GM21526 (cell line): ENCODE data around the gene PTPRN2.
"Not testable (repeated sequence)": the region's sequence is repeated elsewhere in the genome, so short reads cannot be mapped to it uniquely, and the experiment has no call there.

Experiments
- ATAC-seq: cut with Tn5 transposase; IDR thresholded peaks from one replicate; pipeline ENCODE4 v1.9.1; 2021; ENCODE audit warnings: moderate library complexity; ENCODE audit not compliant: unreplicated experiment, low FRiP score

PTPRN2 gene

DNA sequence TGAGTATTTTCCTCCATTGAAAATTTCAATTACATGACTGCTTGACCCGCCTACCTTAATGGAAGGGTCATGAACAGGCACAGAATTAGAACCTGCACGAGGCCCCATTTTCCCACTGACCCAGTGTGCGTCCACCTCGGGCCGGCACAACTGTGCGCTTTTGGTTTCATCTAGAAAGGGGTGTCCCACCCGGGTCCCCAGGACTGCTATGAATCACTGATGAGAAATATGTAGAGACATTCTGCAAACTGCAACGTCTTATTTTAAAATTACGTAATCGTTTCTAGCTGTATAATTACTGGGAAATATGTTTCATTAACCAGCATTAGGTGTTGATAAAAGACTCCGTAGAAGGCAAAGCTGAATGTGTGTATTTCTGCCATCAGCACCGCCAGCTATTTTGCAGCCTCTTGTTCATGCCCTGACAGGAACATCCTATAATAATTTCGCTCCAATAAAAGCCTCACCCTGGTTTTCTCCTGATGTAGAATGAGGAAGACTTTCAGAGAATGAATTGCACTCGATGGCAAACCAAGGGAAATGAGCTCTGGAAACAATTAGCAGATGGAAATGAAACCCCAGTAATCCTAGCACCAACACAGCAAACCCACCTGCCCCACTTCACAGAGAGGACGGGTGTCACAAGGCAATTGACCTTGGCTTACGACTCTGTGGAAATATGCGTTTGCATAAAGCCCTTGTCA lies 688.7 kb downstream of the PTPRN2 start:
- no peak for ATAC-seq

DNA sequence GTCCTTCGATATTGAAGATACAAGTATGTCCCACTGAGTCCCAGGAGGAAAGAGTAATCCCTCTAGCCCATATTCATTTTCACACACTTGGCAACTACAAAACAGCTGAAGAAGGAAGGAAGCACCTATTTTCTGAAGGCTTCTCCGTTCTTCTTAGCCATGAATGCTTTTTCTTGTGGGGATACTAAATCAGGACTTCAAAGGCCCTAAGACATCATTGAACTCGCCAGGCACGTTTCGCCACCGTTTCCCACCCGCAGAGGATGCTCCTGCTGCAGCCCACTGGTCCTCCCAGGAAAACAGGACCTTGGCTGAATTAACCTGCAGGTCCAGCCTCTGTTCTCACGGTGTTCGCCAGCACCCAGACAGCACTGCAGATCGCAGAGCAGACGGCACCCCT lies 689.4 kb downstream of the PTPRN2 start:
- no peak for ATAC-seq

- no peak for ATAC-seq
Measured at GRCh38 chr7:157897681-157898080, 689.9 kb downstream of the PTPRN2 start.

DNA sequence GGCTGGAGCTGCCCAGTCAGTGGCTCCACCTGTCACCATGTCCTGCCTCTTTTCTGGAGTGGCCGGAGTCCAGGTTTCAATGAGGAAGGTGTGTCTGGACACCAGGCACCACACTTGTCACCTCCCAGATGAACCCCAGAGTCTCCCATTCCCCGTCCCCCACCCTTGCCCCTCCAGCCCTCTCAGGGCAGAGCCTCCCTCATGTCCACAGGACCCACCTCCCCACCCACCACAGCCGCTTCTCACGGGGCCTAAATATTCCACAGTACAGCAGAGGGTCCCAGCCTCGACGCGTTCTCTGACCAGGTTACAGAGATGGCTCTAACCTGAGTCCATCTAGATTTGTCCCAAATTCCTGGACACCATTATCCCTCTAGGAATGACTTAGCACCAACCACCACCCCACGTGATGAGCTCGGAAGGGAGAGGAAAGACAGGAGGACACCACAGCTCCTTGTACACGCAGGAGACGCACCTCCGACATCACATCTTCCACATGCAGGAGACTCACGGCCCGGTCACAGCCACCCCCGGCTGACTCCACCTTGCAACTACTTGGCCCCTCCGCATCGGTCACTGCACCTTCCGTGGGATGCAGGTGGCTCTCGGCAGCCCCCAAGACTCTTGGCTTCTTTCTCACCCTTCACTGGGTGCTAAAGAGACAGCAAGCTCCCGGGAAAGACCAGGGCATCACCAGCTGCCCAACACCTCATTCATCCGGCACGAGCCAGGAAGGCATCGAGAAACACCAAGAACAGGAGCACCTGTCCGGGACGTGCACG lies 690.7 kb downstream of the PTPRN2 start:
- ATAC-seq, result no peak

DNA sequence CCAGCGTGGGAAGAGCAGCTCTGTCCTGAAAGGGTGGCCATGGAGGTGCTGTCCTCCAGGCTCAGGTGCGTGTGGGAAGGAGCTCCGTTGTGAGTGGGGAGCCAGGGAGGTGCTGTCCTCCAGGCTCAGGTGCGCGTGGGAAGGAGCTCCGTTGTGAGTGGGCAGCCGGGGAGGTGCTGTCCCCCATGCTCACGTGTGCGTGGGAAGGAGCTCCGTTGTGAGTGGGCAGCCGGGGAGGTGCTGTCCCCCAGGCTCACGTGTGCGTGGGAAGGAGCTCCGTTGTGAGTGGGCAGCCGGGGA lies 691.3 kb downstream of the PTPRN2 start:
- not testable (repeated sequence) for ATAC-seq

GRCh38 chr7:157895520-157896375 lies 691.9 kb downstream of the PTPRN2 start:
- ATAC-seq, result no peak

- ATAC-seq, result not testable (repeated sequence)
Measured at GRCh38 chr7:157895098-157895497, 692.5 kb downstream of the PTPRN2 start.

- ATAC-seq, result no peak
Measured at GRCh38 chr7:157893535-157894044, 694.0 kb downstream of the PTPRN2 start.

DNA sequence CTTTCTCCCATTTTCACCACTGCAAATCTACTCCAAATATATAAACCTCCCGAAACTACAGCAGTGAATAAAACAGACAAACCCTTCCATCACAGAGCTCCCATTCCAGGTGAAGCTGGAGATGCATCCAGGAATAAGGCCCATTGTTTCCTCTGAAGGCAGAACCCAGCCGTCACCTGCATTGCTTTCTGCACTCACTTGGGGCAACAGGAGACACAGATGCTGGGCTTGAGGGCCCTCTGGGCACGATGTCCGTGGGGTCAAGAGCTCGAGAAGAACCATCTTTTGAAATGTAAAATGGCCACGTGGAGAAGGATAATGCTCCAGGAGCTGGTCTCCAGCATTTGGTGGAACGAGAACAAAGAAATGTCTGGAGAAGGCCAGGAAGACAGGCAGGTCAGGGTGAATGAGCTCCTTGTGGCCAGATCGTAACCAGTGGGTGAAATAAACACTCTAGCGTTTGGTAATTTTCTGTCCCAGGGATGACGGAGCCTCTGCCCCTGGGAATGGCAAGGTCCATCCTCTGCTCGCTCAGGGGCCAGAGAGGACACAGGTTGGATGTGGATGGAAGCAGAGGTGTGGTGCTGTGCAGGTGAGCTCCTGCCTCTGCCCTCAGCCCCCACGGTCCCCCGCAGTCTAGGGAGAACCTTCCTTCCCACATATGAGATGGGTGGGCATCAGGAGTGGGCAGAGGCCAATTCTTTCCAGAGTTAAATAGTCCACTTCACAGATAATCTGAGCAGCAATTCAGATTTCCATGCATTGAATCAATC lies 694.7 kb downstream of the PTPRN2 start:
- no peak for ATAC-seq

- no peak for ATAC-seq
Measured at GRCh38 chr7:157890921-157891401, 696.7 kb downstream of the PTPRN2 start.

DNA sequence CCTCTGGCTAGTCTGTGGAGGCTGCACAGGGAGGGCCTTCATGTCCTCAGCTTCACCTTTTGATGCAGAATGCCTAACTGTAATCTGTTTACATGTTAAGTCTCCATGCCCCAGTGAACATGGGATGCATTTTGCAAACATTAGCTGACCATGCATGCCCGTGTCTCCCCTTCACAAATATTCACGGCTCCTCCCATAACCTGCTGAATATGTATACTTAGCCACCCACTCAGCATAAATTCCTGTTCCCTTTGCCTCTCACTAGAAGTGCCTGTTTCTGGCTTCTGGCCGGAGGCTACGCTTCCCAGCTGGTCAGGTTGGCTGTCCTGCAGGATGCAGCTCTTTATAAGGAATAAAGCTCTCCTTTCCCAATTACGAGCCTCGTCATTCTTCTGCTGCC lies 698.1 kb downstream of the PTPRN2 start:
- ATAC-seq, result no peak

- no peak for ATAC-seq
Measured at GRCh38 chr7:157888579-157888978, 699.0 kb downstream of the PTPRN2 start.

- no peak for ATAC-seq
Measured at GRCh38 chr7:157887400-157887799, 700.2 kb downstream of the PTPRN2 start.

DNA sequence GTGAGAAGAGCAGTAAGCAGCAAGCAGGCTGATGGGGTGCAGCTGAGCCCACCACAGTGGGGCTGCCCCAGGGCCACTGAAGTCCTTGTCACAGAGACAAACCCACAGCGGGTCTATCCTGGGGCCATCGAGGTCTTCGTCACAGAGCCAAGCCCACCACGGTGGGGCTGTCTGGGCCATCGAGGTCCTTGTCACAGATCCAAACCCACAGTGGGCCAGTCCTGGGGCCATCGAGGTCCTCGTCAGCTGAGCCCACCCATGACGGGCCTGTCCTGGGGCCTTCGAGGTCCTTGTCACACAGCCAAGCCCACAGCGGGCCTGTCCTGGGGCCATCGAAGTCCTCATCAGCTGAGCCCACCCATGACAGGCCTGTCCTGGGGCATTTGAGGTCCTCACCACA lies 700.9 kb downstream of the PTPRN2 start:
- no peak for ATAC-seq

DNA sequence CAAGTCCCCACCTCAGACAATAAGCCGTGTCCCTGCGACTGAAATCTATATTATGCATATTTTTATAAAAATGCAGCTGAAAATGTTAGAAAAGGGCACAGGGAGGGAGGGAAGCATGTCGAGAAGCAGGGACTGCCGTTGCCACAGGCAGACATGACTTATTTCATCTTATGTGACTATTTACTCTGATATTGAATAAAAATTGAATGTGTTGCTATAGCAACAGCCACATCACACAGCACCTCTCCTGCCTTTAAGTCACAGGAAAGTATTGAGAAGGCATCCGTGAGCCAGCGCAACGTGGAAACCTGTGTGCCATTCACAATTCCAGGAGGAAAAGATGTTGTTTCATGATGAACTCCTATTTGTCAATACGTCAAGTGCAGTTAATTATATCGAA lies 701.4 kb downstream of the PTPRN2 start:
- no peak for ATAC-seq

- no peak for ATAC-seq
Measured at GRCh38 chr7:157885140-157885539, 702.5 kb downstream of the PTPRN2 start.

DNA sequence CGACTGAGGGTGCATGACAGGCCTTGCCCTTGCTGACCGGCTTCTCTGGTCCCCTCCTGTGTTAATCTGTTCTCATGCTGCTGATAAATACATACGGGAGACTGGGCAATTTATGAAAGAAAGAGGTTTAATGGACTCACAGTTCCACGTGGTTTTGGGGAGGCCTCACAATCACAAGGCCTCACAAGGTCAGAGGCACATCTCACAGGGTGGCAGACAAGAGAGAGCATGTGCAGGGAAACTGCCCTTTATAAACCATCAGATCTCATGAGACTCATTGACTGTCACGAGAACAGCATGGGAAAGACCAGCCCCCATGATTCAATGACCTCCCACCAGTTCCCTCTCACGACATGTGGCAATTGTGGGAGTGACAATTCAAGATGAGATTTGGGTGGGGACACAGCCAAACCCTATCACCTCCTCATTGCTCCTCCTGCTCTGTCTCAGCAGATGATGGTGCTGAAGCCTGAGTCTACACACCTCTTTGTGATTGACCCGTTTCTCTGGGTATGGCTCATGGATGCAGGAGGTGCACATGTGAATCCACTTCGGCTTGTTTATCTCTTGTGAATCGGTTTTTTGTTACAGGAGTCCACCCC lies 703.1 kb downstream of the PTPRN2 start:
- ATAC-seq, result no peak

DNA sequence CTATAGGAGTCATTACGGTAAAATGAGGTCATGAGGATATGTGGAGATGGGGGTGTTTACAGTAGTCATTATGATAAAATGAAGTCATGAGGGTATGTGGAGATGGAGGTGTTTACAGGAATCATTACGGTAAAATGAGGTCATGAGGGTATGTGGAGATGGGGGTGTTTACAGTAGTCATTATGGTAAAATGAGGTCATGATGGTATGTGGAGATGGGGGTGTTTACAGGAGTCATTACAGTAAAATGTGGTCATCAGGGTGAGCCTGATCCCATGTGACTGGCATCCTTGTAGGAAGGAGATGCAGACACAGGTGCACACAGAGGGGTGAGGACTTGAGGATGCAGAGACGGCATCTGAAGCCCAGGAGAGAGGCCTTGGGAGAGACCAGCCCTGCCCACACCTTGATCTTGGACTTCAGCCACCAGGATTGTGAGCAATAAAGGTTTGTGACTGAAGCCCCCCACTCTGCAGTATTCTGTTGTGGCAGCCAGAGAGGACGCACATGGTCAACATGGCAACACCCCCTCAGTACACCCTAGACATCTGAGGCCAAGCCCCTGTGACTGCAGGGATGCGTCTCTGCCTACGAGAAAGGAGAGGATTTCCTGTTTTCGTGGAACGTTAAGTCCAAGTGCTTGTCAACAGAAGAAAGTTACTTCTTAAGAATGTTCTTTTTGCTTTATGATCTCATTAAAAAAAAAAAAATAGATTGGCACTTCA lies 706.4 kb downstream of the PTPRN2 start:
- ATAC-seq, result no peak

DNA sequence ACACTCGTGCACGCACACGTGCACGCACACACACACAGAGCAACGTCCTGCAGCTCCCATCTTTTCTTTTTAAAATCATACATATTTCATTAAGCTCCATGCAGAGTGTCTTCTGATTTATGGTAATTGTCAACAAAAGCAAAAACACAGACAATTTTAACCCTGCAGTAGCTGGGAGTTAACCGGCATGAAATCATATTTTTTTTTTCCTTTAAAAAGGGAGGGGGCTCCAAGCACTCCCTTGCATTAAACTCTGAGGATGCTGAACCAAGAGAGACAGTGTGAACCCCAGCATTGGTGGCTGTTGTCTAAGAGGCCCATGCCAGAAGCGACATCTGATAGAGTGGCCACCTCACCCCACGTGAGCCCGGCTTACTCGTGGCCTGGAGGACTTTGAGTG lies 708.2 kb downstream of the PTPRN2 start:
- no peak for ATAC-seq
